Uterus (tissue), 2 donors: ENCODE results near the gene EGFL8.

Experiments
- CTCF ChIP-seq, 4 experiments: fragments of 200-600 bp in 2 of 4; fragments of 450-650 bp in 2 of 4; sonication (generic) in 2 of 4; IDR thresholded peaks; one replicate each; pipeline ENCODE4 v1.5.1; 2016 to 2019; ENCODE audit warnings: antibody characterized with exemption in 4 of 4, mild to moderate bottlenecking in 2 of 4, moderate library complexity in 1 of 4
- POLR2A ChIP-seq, 2 donors: fragments of 450-650 bp; IDR thresholded peaks; one replicate each; pipeline ENCODE4 v1.6.1; 2016; ENCODE audit warnings: antibody characterized with exemption in 2 of 2, mild to moderate bottlenecking in 1 of 2, moderate library complexity in 1 of 2

- TF ChIP-seq CTCF (IDR thresholded peaks at IDR 0.05), result no peak
- TF ChIP-seq POLR2A (IDR thresholded peaks at IDR 0.05), result no peak
These were observed 32.6 kb downstream of the EGFL8 start for GRCh38 chr6:32196682-32197616.
